ENCODE data around the gene ZBTB9. TPM values are rescaled to one million over a fixed set of nuclear protein-coding genes. Genes with fewer than 3 reads are reported as not detected.
"Not testable (repeated sequence)": the region's sequence is repeated elsewhere in the genome, so short reads cannot be mapped to it uniquely, and the experiment has no call there.

The ZBTB9 gene
- total RNA-seq, 4 donors from 2014 or later, result 2.8 to 4.8 (median 3.3) TPM

- no peaks in the 10 kb centered on the region for H3K9me3 ChIP-seq
- intact Hi-C loops (cut with DNase I), result no loop called here
- H3K36me3 ChIP-seq, result no peaks in the 10 kb centered on the region
- no peak overlapping the region for H3K27ac ChIP-seq
- no peaks in the 10 kb centered on the region for H3K4me1 ChIP-seq
- no peak overlapping the region for H3K4me3 ChIP-seq
- 89 to 90% methylated on average over 3 of the region's 3 CpGs for WGBS, 2 donors
- H3K27me3 ChIP-seq, result no peaks in the 10 kb centered on the region
- DNase-seq, result no peak
- no peak for TF ChIP-seq POLR2A (IDR thresholded peaks at IDR 0.05)
- no peak for TF ChIP-seq CTCF (IDR thresholded peaks at IDR 0.05)
Measured at GRCh38 chr6:33469661-33470060, 15.3 kb downstream of the ZBTB9 start.

- H3K36me3 ChIP-seq, result no peaks in the 10 kb centered on the region
- peaks cover 0 to 8% (median 0%) of the 10 kb centered on the region in 4 donors for H3K27me3 ChIP-seq
- no peak overlapping the region for H3K4me3 ChIP-seq
- intact Hi-C loops (cut with DNase I), result no loop called here
- DNase-seq, result no peak
- TF ChIP-seq CTCF (IDR thresholded peaks at IDR 0.05) (no peak), POLR2A (IDR thresholded peaks at IDR 0.05) (no peak)
- H3K9me3 ChIP-seq, result no peaks in the 10 kb centered on the region
- 66 to 70% methylated on average over 3 of the region's 3 CpGs for WGBS, 2 donors
- no peaks in the 10 kb centered on the region for H3K4me1 ChIP-seq
- no peak overlapping the region for H3K27ac ChIP-seq
Measured at GRCh38 chr6:33477864-33478263, 23.5 kb downstream of the ZBTB9 start.

- WGBS, 2 donors, result 57 to 78% methylated on average over 1 of the region's 1 CpG
- intact Hi-C loops (cut with DNase I), result no loop called here
- no peak overlapping the region for H3K4me3 ChIP-seq
- TF ChIP-seq CTCF (IDR thresholded peaks at IDR 0.05), result no peak
- no peak for TF ChIP-seq POLR2A (IDR thresholded peaks at IDR 0.05)
- DNase-seq, result no peak
- H3K9me3 ChIP-seq, result no peaks in the 10 kb centered on the region
- H3K4me1 ChIP-seq, result no peaks in the 10 kb centered on the region
- H3K36me3 ChIP-seq, result no peaks in the 10 kb centered on the region
- no peak overlapping the region for H3K27ac ChIP-seq
- H3K27me3 ChIP-seq, result peaks cover 0 to 8% (median 0%) of the 10 kb centered on the region in 4 donors
Measured at GRCh38 chr6:33481192-33481591, 26.8 kb downstream of the ZBTB9 start.

GRCh38 chr6:33482620-33483019 lies 28.2 kb downstream of the ZBTB9 start:
- H3K27ac ChIP-seq; intact Hi-C loops (cut with DNase I); H3K36me3 ChIP-seq; DNase-seq; H3K9me3 ChIP-seq; H3K4me3 ChIP-seq; H3K4me1 ChIP-seq: not testable (repeated sequence)
- peaks cover 0 to 18% (median 0%) of the 10 kb centered on the region in 4 donors for H3K27me3 ChIP-seq
- WGBS, 2 donors, result 85 to 90% methylated on average over 5 of the region's 5 CpGs

GRCh38 chr6:33483678-33484077 lies 29.3 kb downstream of the ZBTB9 start:
- no peaks in the 10 kb centered on the region for H3K9me3 ChIP-seq
- intact Hi-C loops (cut with DNase I), result no loop called here
- WGBS, 2 donors, result 65 to 71% methylated on average over 3 of the region's 3 CpGs
- no peaks in the 10 kb centered on the region for H3K36me3 ChIP-seq
- no peak overlapping the region for H3K27ac ChIP-seq
- no peaks in the 10 kb centered on the region for H3K4me1 ChIP-seq
- H3K4me3 ChIP-seq, result no peak overlapping the region
- no peak for DNase-seq
- peaks cover 0 to 22% (median 0%) of the 10 kb centered on the region in 4 donors for H3K27me3 ChIP-seq
- TF ChIP-seq CTCF (IDR thresholded peaks at IDR 0.05) (no peak), POLR2A (IDR thresholded peaks at IDR 0.05) (no peak)

GRCh38 chr6:33484673-33485262 lies 30.4 kb downstream of the ZBTB9 start:
- H3K36me3 ChIP-seq; intact Hi-C loops (cut with DNase I); H3K4me1 ChIP-seq; H3K9me3 ChIP-seq; H3K27ac ChIP-seq; H3K4me3 ChIP-seq; DNase-seq: not testable (repeated sequence)
- WGBS, 2 donors, result 69 to 87% methylated on average over 2 to 3 of the region's 6 CpGs
- H3K27me3 ChIP-seq, result peaks cover 0 to 20% (median 0%) of the 10 kb centered on the region in 4 donors

GRCh38 chr6:33485680-33486079 lies 31.3 kb downstream of the ZBTB9 start:
- H3K4me3 ChIP-seq; H3K27ac ChIP-seq; H3K9me3 ChIP-seq; intact Hi-C loops (cut with DNase I); H3K36me3 ChIP-seq; DNase-seq; H3K4me1 ChIP-seq: not testable (repeated sequence)
- peaks cover 0 to 20% (median 0%) of the 10 kb centered on the region in 4 donors for H3K27me3 ChIP-seq
- WGBS, 2 donors, result no CpG with 5 or more reads among the region's 25 CpGs
